Cardiac fibroblast (primary cell): ENCODE data around the gene LRRC70.

Experiments
- DNase-seq, 2 donors: peaks; one replicate each; pipeline versions ENCODE4 v3.0.0 to v3.0.0-alpha.2; 2010; ENCODE audit warnings: low read depth in 2 of 2
- H3K4me3 ChIP-seq, 2 donors: replicated peaks in 1 of 2; 1 replicate in 1 of 2; 2 replicates in 1 of 2; pipeline ENCODE4 v1.5.1; 2011; ENCODE audit warnings: low read depth in 2 of 2, low read length in 2 of 2, mild to moderate bottlenecking in 2 of 2, moderate library complexity in 1 of 2
- TF ChIP-seq, protein P1 (sequence below): IDR thresholded peaks from one replicate; pipeline ENCODE4 v1.5.1; 2011; ENCODE audit warnings: low read depth, mild to moderate bottlenecking, low read length, inconsistent platforms

The LRRC70 gene

DNA sequence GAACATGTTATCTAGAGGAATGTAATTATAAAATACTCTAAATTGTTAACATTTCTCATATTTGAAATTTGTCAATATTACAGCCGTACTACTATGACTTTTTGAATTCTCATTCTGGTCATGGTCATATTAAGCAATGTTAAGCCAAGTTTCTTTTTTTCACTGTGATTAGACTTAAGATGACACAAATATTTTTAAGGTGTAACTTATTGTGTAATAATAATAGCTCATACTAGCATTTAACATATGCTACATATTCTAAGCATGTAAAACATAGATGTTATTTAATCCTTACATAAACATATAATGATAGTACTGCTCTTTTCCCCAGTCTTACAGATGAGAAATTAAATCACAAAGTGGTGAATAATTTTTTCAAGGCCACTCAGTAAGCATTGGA, 35.9 kb upstream of the LRRC70 start:
- TF ChIP-seq, protein P1, sequence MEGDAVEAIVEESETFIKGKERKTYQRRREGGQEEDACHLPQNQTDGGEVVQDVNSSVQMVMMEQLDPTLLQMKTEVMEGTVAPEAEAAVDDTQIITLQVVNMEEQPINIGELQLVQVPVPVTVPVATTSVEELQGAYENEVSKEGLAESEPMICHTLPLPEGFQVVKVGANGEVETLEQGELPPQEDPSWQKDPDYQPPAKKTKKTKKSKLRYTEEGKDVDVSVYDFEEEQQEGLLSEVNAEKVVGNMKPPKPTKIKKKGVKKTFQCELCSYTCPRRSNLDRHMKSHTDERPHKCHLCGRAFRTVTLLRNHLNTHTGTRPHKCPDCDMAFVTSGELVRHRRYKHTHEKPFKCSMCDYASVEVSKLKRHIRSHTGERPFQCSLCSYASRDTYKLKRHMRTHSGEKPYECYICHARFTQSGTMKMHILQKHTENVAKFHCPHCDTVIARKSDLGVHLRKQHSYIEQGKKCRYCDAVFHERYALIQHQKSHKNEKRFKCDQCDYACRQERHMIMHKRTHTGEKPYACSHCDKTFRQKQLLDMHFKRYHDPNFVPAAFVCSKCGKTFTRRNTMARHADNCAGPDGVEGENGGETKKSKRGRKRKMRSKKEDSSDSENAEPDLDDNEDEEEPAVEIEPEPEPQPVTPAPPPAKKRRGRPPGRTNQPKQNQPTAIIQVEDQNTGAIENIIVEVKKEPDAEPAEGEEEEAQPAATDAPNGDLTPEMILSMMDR, result no peak
- no peak overlapping the region for H3K4me3 ChIP-seq
- no peak for DNase-seq

DNA sequence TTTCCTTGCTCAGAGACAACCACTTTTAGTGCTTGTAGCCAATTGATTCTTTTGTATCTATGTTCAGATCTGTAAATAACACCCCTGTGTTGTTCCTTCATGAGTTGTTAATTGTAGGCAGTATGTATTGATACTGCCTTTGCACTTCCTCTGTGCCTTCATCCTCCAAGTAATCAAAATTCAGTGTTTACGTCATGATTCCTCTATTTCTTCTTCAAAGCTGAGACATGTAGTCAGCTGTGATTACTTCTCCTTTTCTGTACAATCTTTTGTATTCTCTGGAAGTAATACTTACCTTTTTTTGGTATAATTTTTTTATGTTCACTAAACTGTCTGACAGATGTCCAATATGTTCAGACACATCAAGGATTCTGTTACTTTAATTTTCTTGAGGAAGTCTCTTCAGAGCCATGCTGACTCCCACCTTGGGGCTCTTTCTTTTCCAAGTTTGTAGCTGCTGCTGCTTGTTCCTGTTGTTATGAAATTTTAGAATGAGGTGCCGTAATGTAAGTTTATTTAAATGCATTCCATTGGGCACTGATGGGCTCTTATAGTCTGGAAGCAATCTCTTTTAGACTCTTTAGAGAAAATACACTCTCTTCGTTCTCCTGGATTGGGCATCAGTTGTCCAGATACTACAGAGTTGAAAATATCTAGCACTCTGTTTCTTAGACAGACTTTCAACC, 30.5 kb upstream of the LRRC70 start:
- TF ChIP-seq, protein P1, result no peak
- no peak for DNase-seq
- H3K4me3 ChIP-seq, result no peak overlapping the region

GRCh38 chr5:62550103-62550502, 28.5 kb upstream of the LRRC70 start:
- DNase-seq, result no peak
- H3K4me3 ChIP-seq, result no peak overlapping the region
- TF ChIP-seq, protein P1, result no peak

DNA sequence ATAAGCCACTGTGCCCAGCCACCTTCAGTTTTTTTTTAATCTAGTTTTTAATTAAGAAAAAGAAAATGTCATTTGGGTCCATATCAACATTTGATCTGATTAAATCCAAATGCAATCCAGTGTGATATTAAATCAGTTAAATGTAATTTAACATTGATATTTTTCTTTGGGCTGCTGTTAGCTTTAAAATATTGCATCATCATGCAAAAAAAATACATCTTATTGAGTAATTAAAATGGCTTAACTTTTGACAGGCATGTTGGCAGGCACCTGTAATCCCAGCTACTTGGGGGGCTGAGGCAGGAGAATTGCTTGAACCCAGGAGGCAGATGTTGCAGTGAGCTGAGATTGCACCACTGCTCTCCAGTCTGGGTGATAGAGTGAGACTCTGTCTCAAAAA, 22.7 kb upstream of the LRRC70 start:
- TF ChIP-seq, protein P1, result no peak

GRCh38 chr5:62558941-62559340, 19.7 kb upstream of the LRRC70 start:
- no peak overlapping the region for H3K4me3 ChIP-seq
- TF ChIP-seq, protein P1, result no peak
- no peak for DNase-seq

More for the DNA sequence above, 22.7 kb upstream of the LRRC70 start:
- no peak overlapping the region for H3K4me3 ChIP-seq
- no peak for DNase-seq

- no peak overlapping the region for H3K4me3 ChIP-seq
- DNase-seq, result no peak
- TF ChIP-seq, protein P1, result no peak
Observed at GRCh38 chr5:62560786-62561185, 17.8 kb upstream of the LRRC70 start.

DNA sequence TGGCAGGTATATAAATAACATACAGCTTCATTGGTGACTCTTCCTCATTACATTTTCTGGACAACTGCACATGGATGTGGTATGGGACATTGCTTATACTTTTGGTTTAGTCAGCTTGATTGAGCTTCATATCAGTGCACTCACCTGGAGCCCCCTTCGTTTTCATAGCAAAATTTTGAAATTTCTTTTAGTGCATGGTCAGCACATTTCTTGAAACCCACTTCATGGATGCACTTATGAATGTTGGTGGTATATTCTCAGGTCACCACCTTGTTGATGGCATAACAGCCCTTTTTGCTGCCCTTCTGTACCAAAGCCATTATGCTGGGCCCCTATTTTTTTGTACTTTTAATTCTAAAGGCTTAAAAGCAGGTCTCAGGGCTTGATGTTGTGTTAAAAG, 16.7 kb upstream of the LRRC70 start:
- TF ChIP-seq, protein P1, result no peak

More for the DNA sequence above, 16.7 kb upstream of the LRRC70 start:
- no peak for DNase-seq
- no peak overlapping the region for H3K4me3 ChIP-seq
